Skeletal muscle satellite cell (primary cell): ENCODE data around the gene SLC6A18.

Source experiments
- H3K27me3 ChIP-seq: 2 replicates; pipeline ENCODE4 v1.7.0; 2013; ENCODE audit warnings: low read length; ENCODE audit not compliant: control insufficient read depth, insufficient read depth
- H3K36me3 ChIP-seq: 2 replicates; pipeline ENCODE4 v1.7.0; 2013; ENCODE audit warnings: mild to moderate bottlenecking, control low read depth, low read length; ENCODE audit not compliant: insufficient read depth
- H3K4me1 ChIP-seq: 2 replicates; pipeline ENCODE4 v1.7.0; 2013; ENCODE audit warnings: low read length; ENCODE audit not compliant: control insufficient read depth, insufficient read depth
- H3K4me2 ChIP-seq: 2 replicates; pipeline ENCODE4 v1.7.0; 2013; ENCODE audit warnings: mild to moderate bottlenecking, low read length
- H3K4me3 ChIP-seq: 2 replicates; pipeline ENCODE4 v1.7.0; 2013; ENCODE audit warnings: low read length
- H3K9ac ChIP-seq: 2 replicates; pipeline ENCODE4 v1.7.0; 2013; ENCODE audit warnings: mild to moderate bottlenecking, low read depth, low read length, moderate library complexity
- H3K9me3 ChIP-seq: replicated peaks from 2 replicates; pipeline ENCODE4 v1.7.0; 2013; ENCODE audit warnings: mild to moderate bottlenecking, control low read depth, low read length

SLC6A18 gene

GRCh38 chr5:1243487-1244130, 18.4 kb downstream of the SLC6A18 start:
- H3K27me3 ChIP-seq = no peaks in the 10 kb centered on the region
- H3K36me3 ChIP-seq = no peaks in the 10 kb centered on the region
- no peaks in the 10 kb centered on the region for H3K9me3 ChIP-seq
- H3K4me1 ChIP-seq = no peaks in the 10 kb centered on the region
- H3K9ac ChIP-seq = no peak overlapping the region
- no peak overlapping the region for H3K4me3 ChIP-seq
- no peak overlapping the region for H3K4me2 ChIP-seq

GRCh38 chr5:1244255-1244654, 19.1 kb downstream of the SLC6A18 start:
- Histone ChIP-seq H3K27me3 (no peaks in the 10 kb centered on the region), H3K36me3 (no peaks in the 10 kb centered on the region), H3K4me3 (no peak overlapping the region), H3K9me3 (no peaks in the 10 kb centered on the region), H3K4me2 (no peak overlapping the region), H3K4me1 (no peaks in the 10 kb centered on the region), H3K9ac (no peak overlapping the region)

GRCh38 chr5:1244976-1245375, 19.8 kb downstream of the SLC6A18 start:
- no peak overlapping the region for H3K4me3 ChIP-seq
- no peak overlapping the region for H3K4me2 ChIP-seq
- H3K4me1 ChIP-seq = no peaks in the 10 kb centered on the region
- H3K27me3 ChIP-seq = no peaks in the 10 kb centered on the region
- H3K36me3 ChIP-seq = no peaks in the 10 kb centered on the region
- no peak overlapping the region for H3K9ac ChIP-seq
- no peaks in the 10 kb centered on the region for H3K9me3 ChIP-seq

GRCh38 chr5:1245905-1246576, 20.9 kb downstream of the SLC6A18 start:
- no peak overlapping the region for H3K4me2 ChIP-seq
- H3K27me3 ChIP-seq = no peaks in the 10 kb centered on the region
- H3K4me1 ChIP-seq = no peaks in the 10 kb centered on the region

GRCh38 chr5:1246711-1247431, 21.7 kb downstream of the SLC6A18 start:
- H3K4me3 ChIP-seq = no peak overlapping the region
- no peaks in the 10 kb centered on the region for H3K9me3 ChIP-seq
- H3K4me1 ChIP-seq = no peaks in the 10 kb centered on the region
- H3K36me3 ChIP-seq = no peaks in the 10 kb centered on the region
- H3K4me2 ChIP-seq = no peak overlapping the region
- no peaks in the 10 kb centered on the region for H3K27me3 ChIP-seq
- H3K9ac ChIP-seq = no peak overlapping the region

More at GRCh38 chr5:1245905-1246576, 20.9 kb downstream of the SLC6A18 start:
- H3K36me3 ChIP-seq = no peaks in the 10 kb centered on the region
- no peak overlapping the region for H3K9ac ChIP-seq
- H3K9me3 ChIP-seq = no peaks in the 10 kb centered on the region
- no peak overlapping the region for H3K4me3 ChIP-seq

GRCh38 chr5:1247811-1248210, 22.6 kb downstream of the SLC6A18 start:
- no peaks in the 10 kb centered on the region for H3K36me3 ChIP-seq
- no peak overlapping the region for H3K9ac ChIP-seq
- no peak overlapping the region for H3K4me3 ChIP-seq
- H3K4me1 ChIP-seq = no peaks in the 10 kb centered on the region
- no peaks in the 10 kb centered on the region for H3K9me3 ChIP-seq
- no peaks in the 10 kb centered on the region for H3K27me3 ChIP-seq
- no peak overlapping the region for H3K4me2 ChIP-seq

- Histone ChIP-seq H3K9ac (no peak overlapping the region), H3K9me3 (no peaks in the 10 kb centered on the region), H3K4me1 (no peaks in the 10 kb centered on the region), H3K36me3 (no peaks in the 10 kb centered on the region), H3K4me3 (no peak overlapping the region), H3K4me2 (no peak overlapping the region), H3K27me3 (no peaks in the 10 kb centered on the region)
These were observed 24.4 kb downstream of the SLC6A18 start for GRCh38 chr5:1249366-1250280.

- no peak overlapping the region for H3K9ac ChIP-seq
- H3K36me3 ChIP-seq = no peaks in the 10 kb centered on the region
- H3K9me3 ChIP-seq = no peaks in the 10 kb centered on the region
- no peaks in the 10 kb centered on the region for H3K4me1 ChIP-seq
- no peak overlapping the region for H3K4me3 ChIP-seq
- H3K4me2 ChIP-seq = no peak overlapping the region
- no peaks in the 10 kb centered on the region for H3K27me3 ChIP-seq
These were observed 26.7 kb downstream of the SLC6A18 start for GRCh38 chr5:1251678-1252580.

- Histone ChIP-seq H3K9ac (no peak overlapping the region), H3K4me1 (no peaks in the 10 kb centered on the region), H3K27me3 (no peaks in the 10 kb centered on the region), H3K36me3 (no peaks in the 10 kb centered on the region), H3K9me3 (peaks cover 4% of the 10 kb centered on the region), H3K4me2 (no peak overlapping the region), H3K4me3 (no peak overlapping the region)
These were observed 27.5 kb downstream of the SLC6A18 start for GRCh38 chr5:1252681-1253080.

GRCh38 chr5:1253456-1254105, 28.4 kb downstream of the SLC6A18 start:
- Histone ChIP-seq H3K4me3 (no peak overlapping the region), H3K9me3 (peaks cover 4% of the 10 kb centered on the region), H3K27me3 (no peaks in the 10 kb centered on the region), H3K36me3 (no peaks in the 10 kb centered on the region), H3K4me1 (no peaks in the 10 kb centered on the region), H3K4me2 (no peak overlapping the region), H3K9ac (no peak overlapping the region)
